T-helper 17 cell (primary cell): ENCODE data around the gene RGS10. TPM values are rescaled to one million over a fixed set of nuclear protein-coding genes. Genes with fewer than 3 reads are reported as not detected.

Experiments
- ATAC-seq: fragments of 150-1000 bp; cut with Tn5 transposase; 2 replicates; pipeline ENCODE4 v1.10.0; 2021; ENCODE audit warnings: mild to moderate bottlenecking, moderate library complexity
- DNase-seq, 3 donors: peaks; one replicate each; pipeline versions ENCODE4 v3.0.0 to v3.0.0-alpha.2; 2020 to 2021
- H3K9me3 ChIP-seq: one replicate; pipeline ENCODE4 v1.7.0; 2013; ENCODE audit warnings: low read length, mild to moderate bottlenecking; ENCODE audit not compliant: control insufficient read depth, poor library complexity, severe bottlenecking
- H3K27ac Mint-ChIP-seq: one replicate; pipeline ENCODE4 v1.8.0; 2022; ENCODE audit warnings: mild to moderate bottlenecking, moderate library complexity, mixed read lengths
- H3K27me3 Mint-ChIP-seq: one replicate; pipeline ENCODE4 v1.8.0; 2022; ENCODE audit warnings: mixed read lengths
- H3K36me3 Mint-ChIP-seq: one replicate; pipeline ENCODE4 v1.8.0; 2022; ENCODE audit warnings: low read depth, mixed read lengths
- H3K4me1 Mint-ChIP-seq: one replicate; pipeline ENCODE4 v1.8.0; 2022; ENCODE audit warnings: mild to moderate bottlenecking, mixed read lengths
- H3K4me3 Mint-ChIP-seq: one replicate; pipeline ENCODE4 v1.8.0; 2022; ENCODE audit warnings: mild to moderate bottlenecking, moderate library complexity, mixed read lengths
- total RNA-seq, 4 donors: library from RNA in 2 of 4; stranded (reverse) in 2 of 4; gene quantifications; one replicate each; pipeline ENCODE4 v1.2.3 and lab custom pipeline; 2022 to 2026

Gene RGS10
- total RNA-seq, 2 donors from 2014 or later: 64.7 to 135 TPM

GRCh38 chr10:119545310-119545709 lies 2.8 kb upstream of the RGS10 start:
- no peak overlapping the region for H3K4me3 Mint-ChIP-seq
- H3K4me1 Mint-ChIP-seq: peaks cover 15% of the 10 kb centered on the region
- no peak for ATAC-seq
- H3K36me3 Mint-ChIP-seq: peaks cover 2% of the 10 kb centered on the region
- peaks cover 19% of the 10 kb centered on the region for H3K27me3 Mint-ChIP-seq
- DNase-seq: no peak
- peak overlapping the region; percentile 24 for H3K27ac Mint-ChIP-seq
- H3K9me3 ChIP-seq: no peaks in the 10 kb centered on the region

- Mint-ChIP-seq H3K36me3 (peaks cover 2% of the 10 kb centered on the region), H3K4me1 (peaks cover 27% of the 10 kb centered on the region), H3K4me3 (peak overlapping the region; percentile 97), H3K27me3 (peaks cover 18% of the 10 kb centered on the region), H3K27ac (peak overlapping the region; percentile 69)
- DNase-seq: no peak
- no peaks in the 10 kb centered on the region for H3K9me3 ChIP-seq
- no peak for ATAC-seq
Measured at GRCh38 chr10:119543814-119544642, 1.5 kb upstream of the RGS10 start.

- DNase-seq: peak; percentile 45 to 52 (median 45)
- Mint-ChIP-seq H3K4me3 (peak overlapping the region; percentile 97), H3K4me1 (peaks cover 32% of the 10 kb centered on the region), H3K27me3 (peaks cover 10% of the 10 kb centered on the region), H3K27ac (peak overlapping the region; percentile 69), H3K36me3 (peaks cover 2% of the 10 kb centered on the region)
- no peaks in the 10 kb centered on the region for H3K9me3 ChIP-seq
- peak; percentile 66 for ATAC-seq
Measured at GRCh38 chr10:119542988-119543813, 682 bp upstream of the RGS10 start.

- peak overlapping the region; percentile 91 for H3K4me3 Mint-ChIP-seq
- no peaks in the 10 kb centered on the region for H3K9me3 ChIP-seq
- no peaks in the 10 kb centered on the region for H3K27me3 Mint-ChIP-seq
- H3K27ac Mint-ChIP-seq: peak overlapping the region; percentile 75
- H3K4me1 Mint-ChIP-seq: peaks cover 45% of the 10 kb centered on the region
- peak; percentile 22 for ATAC-seq
- peak in 1 of 3 donors; percentile 21 for DNase-seq
- peaks cover 2% of the 10 kb centered on the region for H3K36me3 Mint-ChIP-seq
Measured at GRCh38 chr10:119541459-119542356, 811 bp downstream of the RGS10 start.

- Mint-ChIP-seq H3K36me3 (peaks cover 2% of the 10 kb centered on the region), H3K4me1 (peaks cover 49% of the 10 kb centered on the region), H3K4me3 (peak overlapping the region; percentile 91), H3K27me3 (no peaks in the 10 kb centered on the region), H3K27ac (peak overlapping the region; percentile 75)
- no peaks in the 10 kb centered on the region for H3K9me3 ChIP-seq
- no peak for DNase-seq
- ATAC-seq: no peak
Measured at GRCh38 chr10:119541046-119541445, 1.5 kb downstream of the RGS10 start.

GRCh38 chr10:119540038-119540437 lies 2.5 kb downstream of the RGS10 start:
- no peaks in the 10 kb centered on the region for H3K9me3 ChIP-seq
- peaks cover 2% of the 10 kb centered on the region for H3K36me3 Mint-ChIP-seq
- H3K4me1 Mint-ChIP-seq: peaks cover 57% of the 10 kb centered on the region
- peak overlapping the region; percentile 75 for H3K27ac Mint-ChIP-seq
- peak overlapping the region; percentile 88 for H3K4me3 Mint-ChIP-seq
- ATAC-seq (no peak), DNase-seq (no peak)
- no peaks in the 10 kb centered on the region for H3K27me3 Mint-ChIP-seq

- no peak for DNase-seq
- Mint-ChIP-seq H3K4me1 (peaks cover 59% of the 10 kb centered on the region), H3K36me3 (peaks cover 2% of the 10 kb centered on the region), H3K27me3 (no peaks in the 10 kb centered on the region), H3K4me3 (peak overlapping the region; percentile 80), H3K27ac (peak overlapping the region; percentile 93)
- H3K9me3 ChIP-seq: no peaks in the 10 kb centered on the region
- no peak for ATAC-seq
Measured at GRCh38 chr10:119539359-119539825, 3.1 kb downstream of the RGS10 start.

- H3K27ac Mint-ChIP-seq: peak overlapping the region; percentile 93
- H3K4me1 Mint-ChIP-seq: peaks cover 59% of the 10 kb centered on the region
- ATAC-seq (no peak), DNase-seq (no peak)
- H3K4me3 Mint-ChIP-seq: peak overlapping the region; percentile 80
- H3K36me3 Mint-ChIP-seq: peaks cover 2% of the 10 kb centered on the region
- no peaks in the 10 kb centered on the region for H3K9me3 ChIP-seq
- no peaks in the 10 kb centered on the region for H3K27me3 Mint-ChIP-seq
Measured at GRCh38 chr10:119538632-119539358, 3.7 kb downstream of the RGS10 start.

GRCh38 chr10:119537953-119538630 lies 4.4 kb downstream of the RGS10 start:
- Mint-ChIP-seq H3K4me3 (peak overlapping the region; percentile 80), H3K4me1 (peaks cover 56% of the 10 kb centered on the region), H3K36me3 (no peaks in the 10 kb centered on the region), H3K27ac (peak overlapping the region; percentile 93), H3K27me3 (no peaks in the 10 kb centered on the region)
- no peak for DNase-seq
- H3K9me3 ChIP-seq: no peaks in the 10 kb centered on the region
- no peak for ATAC-seq

- Mint-ChIP-seq H3K4me1 (peaks cover 64% of the 10 kb centered on the region), H3K27ac (peak overlapping the region; percentile 93), H3K27me3 (no peaks in the 10 kb centered on the region), H3K4me3 (peak overlapping the region; percentile 21), H3K36me3 (no peaks in the 10 kb centered on the region)
- DNase-seq: no peak
- ATAC-seq: no peak
- H3K9me3 ChIP-seq: no peaks in the 10 kb centered on the region
Measured at GRCh38 chr10:119536508-119537025, 6.0 kb downstream of the RGS10 start.

- H3K4me3 Mint-ChIP-seq: peak overlapping the region; percentile 21
- peaks cover 64% of the 10 kb centered on the region for H3K4me1 Mint-ChIP-seq
- H3K36me3 Mint-ChIP-seq: no peaks in the 10 kb centered on the region
- H3K9me3 ChIP-seq: no peaks in the 10 kb centered on the region
- DNase-seq: no peak
- peak overlapping the region; percentile 93 for H3K27ac Mint-ChIP-seq
- no peaks in the 10 kb centered on the region for H3K27me3 Mint-ChIP-seq
- ATAC-seq: peak; percentile 24
Measured at GRCh38 chr10:119535837-119536507, 6.5 kb downstream of the RGS10 start.
